HEK293 (cell line): ENCODE results near the gene GNG3.

Experiments used
- CTCF ChIP-seq: fragments of 450-650 bp; formaldehyde crosslinking; IDR thresholded peaks from 2 replicates; pipeline ENCODE4 v1.5.1; 2016; ENCODE audit warnings: missing biosample characterization, missing genetic modification characterization
- ZBTB21 ChIP-seq: fragments of 450-650 bp; formaldehyde crosslinking; IDR thresholded peaks from 2 replicates; pipeline ENCODE4 v1.5.1; 2017; ENCODE audit warnings: missing biosample characterization, missing genetic modification characterization
- ZBTB26 ChIP-seq: fragments of 450-650 bp; formaldehyde crosslinking; optimal IDR thresholded peaks from 2 replicates; pipeline ENCODE3; 2016; ENCODE audit warnings: missing biosample characterization, mild to moderate bottlenecking, missing genetic modification characterization
- ZNF23 ChIP-seq: fragments of 450-650 bp; formaldehyde crosslinking; IDR thresholded peaks from 2 replicates; pipeline ENCODE4 v1.5.1; 2016; ENCODE audit warnings: missing biosample characterization, missing genetic modification characterization, borderline replicate concordance
- ZNF239 ChIP-seq: fragments of 450-650 bp; formaldehyde crosslinking; IDR thresholded peaks from 2 replicates; pipeline ENCODE4 v1.5.1; 2016; ENCODE audit warnings: missing biosample characterization, missing genetic modification characterization
- ZNF274 ChIP-seq, 2 experiments: fragments of 200-500 bp in 1 of 2; fragments of 450-650 bp in 1 of 2; sonication (Bioruptor generic) in 1 of 2; formaldehyde crosslinking in 1 of 2; IDR thresholded peaks; 2 replicates each; pipeline versions ENCODE4 v1.5.1 to v1.6.1; 2014 to 2016; ENCODE audit warnings: borderline replicate concordance in 1 of 2, inconsistent platforms in 1 of 2, low read length in 1 of 2, missing biosample characterization in 1 of 2, missing genetic modification characterization in 1 of 2
- ZNF324 ChIP-seq: fragments of 450-650 bp; formaldehyde crosslinking; IDR thresholded peaks from 2 replicates; pipeline ENCODE4 v1.5.1; 2016; ENCODE audit warnings: missing biosample characterization, missing genetic modification characterization
- ZNF473 ChIP-seq: fragments of 450-650 bp; formaldehyde crosslinking; IDR thresholded peaks from 2 replicates; pipeline ENCODE4 v1.5.1; 2017; ENCODE audit warnings: missing biosample characterization, missing genetic modification characterization
- ZNF791 ChIP-seq: fragments of 450-650 bp; formaldehyde crosslinking; IDR thresholded peaks from 2 replicates; pipeline ENCODE4 v1.5.1; 2016; ENCODE audit warnings: missing biosample characterization, missing genetic modification characterization
- ZSCAN16 ChIP-seq: fragments of 450-650 bp; formaldehyde crosslinking; IDR thresholded peaks from 2 replicates; pipeline ENCODE4 v1.5.1; 2016; ENCODE audit warnings: missing biosample characterization, missing genetic modification characterization

DNA sequence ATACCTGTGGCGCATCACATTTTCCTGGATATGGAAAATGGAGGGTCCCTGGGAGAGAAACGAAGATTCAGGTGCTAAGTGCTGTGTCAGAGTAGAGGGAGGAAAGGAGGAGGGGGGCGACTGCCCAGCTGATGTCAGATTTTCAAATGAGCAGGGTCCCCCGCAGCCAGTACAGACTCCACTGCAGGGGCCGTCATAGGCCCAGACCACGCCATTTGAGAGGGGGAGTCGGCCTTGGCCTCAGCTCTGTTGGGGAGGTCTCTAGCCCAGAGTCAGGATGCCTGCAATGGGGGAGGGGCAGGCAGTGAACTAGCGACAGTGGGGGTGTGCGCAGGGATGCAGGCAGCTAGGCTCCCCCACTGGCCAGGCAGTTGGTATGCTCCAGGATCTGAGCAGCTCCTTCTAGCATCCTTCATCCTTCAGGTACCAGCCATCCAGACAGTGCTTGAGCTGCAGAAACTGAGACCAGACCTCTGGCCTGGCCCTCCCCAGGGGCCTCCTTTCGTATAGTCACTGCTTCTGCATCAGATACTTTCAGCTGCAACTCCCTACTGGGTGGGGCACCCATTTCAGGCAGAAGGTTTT is at the start of gene GNG3, which contains the start of gene BSCL2:
- no peak for TF ChIP-seq ZNF324
- no peak for TF ChIP-seq ZNF274 (IDR thresholded peaks at IDR 0.05; ENCODE audit: low read length)
- TF ChIP-seq ZNF274 (tag by site-specific recombination; IDR thresholded peaks at IDR 0.05; ENCODE audit: borderline replicate concordance), result no peak
- no peak for TF ChIP-seq CTCF (tag by site-specific recombination)
- TF ChIP-seq ZBTB26 (tag by site-specific recombination), result peak; percentile 15
- no peak for TF ChIP-seq ZBTB21 (tag by site-specific recombination)
- no peak for TF ChIP-seq ZSCAN16 (tag by site-specific recombination)
- no peak for TF ChIP-seq ZNF23
- TF ChIP-seq ZNF791, result no peak
- no peak for TF ChIP-seq ZNF473
- TF ChIP-seq ZNF239 (tag by site-specific recombination), result no peak
